ENCODE data around the gene KRTCAP3. TPM values are rescaled to one million over a fixed set of nuclear protein-coding genes. Genes with fewer than 3 reads are reported as not detected.
"Not testable (repeated sequence)": the region's sequence is repeated elsewhere in the genome, so short reads cannot be mapped to it uniquely, and the experiment has no call there.

KRTCAP3 gene
- total RNA-seq = not detected
- long read RNA-seq = 0 reads

- ATAC-seq = peak; percentile 66
- DNase-seq = peak; percentile 37
- intact Hi-C loops (cut with micrococcal nuclease) = no loop called here
Measured at GRCh38 chr2:27441958-27442919, at the start of gene KRTCAP3. Gene KRTCAP3, plus strand, starts transcription at chr2:27442381. Its CDS starts 32 bp downstream, at chr2:27442413.

- ATAC-seq (no peak), DNase-seq (no peak)
- intact Hi-C loops (cut with micrococcal nuclease) = no loop called here
Measured at GRCh38 chr2:27393225-27393624, 49.0 kb upstream of the KRTCAP3 start.

GRCh38 chr2:27398962-27399361, 43.2 kb upstream of the KRTCAP3 start:
- intact Hi-C loops (cut with micrococcal nuclease) = no loop called here
- DNase-seq = no peak
- no peak for ATAC-seq

GRCh38 chr2:27400348-27401135, 41.6 kb upstream of the KRTCAP3 start:
- intact Hi-C loops (cut with micrococcal nuclease) = no loop called here
- ATAC-seq = no peak
- no peak for DNase-seq

GRCh38 chr2:27407798-27408491, 34.2 kb upstream of the KRTCAP3 start:
- intact Hi-C loops (cut with micrococcal nuclease) = no loop called here
- ATAC-seq = no peak

GRCh38 chr2:27408601-27409320, 33.4 kb upstream of the KRTCAP3 start:
- ATAC-seq (peak; percentile 51), DNase-seq (no peak)
- intact Hi-C loops (cut with micrococcal nuclease) = no loop called here

More at GRCh38 chr2:27407798-27408491, 34.2 kb upstream of the KRTCAP3 start:
- no peak for DNase-seq

GRCh38 chr2:27409321-27410073, 32.7 kb upstream of the KRTCAP3 start, which contains the start of gene PPM1G:
Gene PPM1G, minus strand, starts transcription at chr2:27409591. Its CDS starts 169 bp downstream, at chr2:27409422.
- intact Hi-C loops (cut with micrococcal nuclease) = no loop called here
- DNase-seq = peak; percentile 97
- peak; percentile 99 for ATAC-seq

- no peak for DNase-seq
- intact Hi-C loops (cut with micrococcal nuclease) = no loop called here
- ATAC-seq = no peak
Measured at GRCh38 chr2:27412419-27413152, 29.6 kb upstream of the KRTCAP3 start.

- ATAC-seq (no peak), DNase-seq (no peak)
- intact Hi-C loops (cut with micrococcal nuclease) = no loop called here
Measured at GRCh38 chr2:27416151-27416550, 26.0 kb upstream of the KRTCAP3 start.

- intact Hi-C loops (cut with micrococcal nuclease) = no loop called here
- no peak for DNase-seq
- ATAC-seq = no peak
Measured at GRCh38 chr2:27420996-27421395, 21.2 kb upstream of the KRTCAP3 start.

- ATAC-seq = no peak
- intact Hi-C loops (cut with micrococcal nuclease) = no loop called here
- no peak for DNase-seq
Measured at GRCh38 chr2:27421660-27422250, 20.4 kb upstream of the KRTCAP3 start.

GRCh38 chr2:27422958-27423357, 19.2 kb upstream of the KRTCAP3 start:
- DNase-seq (no peak), ATAC-seq (no peak)
- intact Hi-C loops (cut with micrococcal nuclease) = no loop called here

- intact Hi-C loops (cut with micrococcal nuclease); ATAC-seq; DNase-seq: not testable (repeated sequence)
Measured at GRCh38 chr2:27425039-27425438, 17.1 kb upstream of the KRTCAP3 start.

GRCh38 chr2:27427863-27428212, 14.3 kb upstream of the KRTCAP3 start:
- intact Hi-C loops (cut with micrococcal nuclease) = no loop called here
- DNase-seq = no peak
- ATAC-seq = no peak

- DNase-seq (peak; percentile 97), ATAC-seq (peak; percentile 97)
- intact Hi-C loops (cut with micrococcal nuclease) = no loop called here
Measured at GRCh38 chr2:27428213-27428977, 13.8 kb upstream of the KRTCAP3 start, which contains the start of gene NRBP1. Gene NRBP1, plus strand, starts transcription at chr2:27428631. Its CDS starts 4,643 bp downstream, at chr2:27433274.

- ATAC-seq (peak; percentile 92), DNase-seq (peak; percentile 94)
- intact Hi-C loops (cut with micrococcal nuclease) = no loop called here
Measured at GRCh38 chr2:27428978-27429541, 13.1 kb upstream of the KRTCAP3 start.

All from left ventricle myocardium superior (tissue), 1 donor.